ENCODE measurements around the gene GUCY2C. TPM values are rescaled to one million over a fixed set of nuclear protein-coding genes. Genes with fewer than 3 reads are reported as not detected.
A peak's percentile ranks its signal among the peaks of the same experiment; 100 is the strongest.

Gene GUCY2C
- total and polyA plus RNA-seq, 3 experiments from 2014 or later = not detected

DNA sequence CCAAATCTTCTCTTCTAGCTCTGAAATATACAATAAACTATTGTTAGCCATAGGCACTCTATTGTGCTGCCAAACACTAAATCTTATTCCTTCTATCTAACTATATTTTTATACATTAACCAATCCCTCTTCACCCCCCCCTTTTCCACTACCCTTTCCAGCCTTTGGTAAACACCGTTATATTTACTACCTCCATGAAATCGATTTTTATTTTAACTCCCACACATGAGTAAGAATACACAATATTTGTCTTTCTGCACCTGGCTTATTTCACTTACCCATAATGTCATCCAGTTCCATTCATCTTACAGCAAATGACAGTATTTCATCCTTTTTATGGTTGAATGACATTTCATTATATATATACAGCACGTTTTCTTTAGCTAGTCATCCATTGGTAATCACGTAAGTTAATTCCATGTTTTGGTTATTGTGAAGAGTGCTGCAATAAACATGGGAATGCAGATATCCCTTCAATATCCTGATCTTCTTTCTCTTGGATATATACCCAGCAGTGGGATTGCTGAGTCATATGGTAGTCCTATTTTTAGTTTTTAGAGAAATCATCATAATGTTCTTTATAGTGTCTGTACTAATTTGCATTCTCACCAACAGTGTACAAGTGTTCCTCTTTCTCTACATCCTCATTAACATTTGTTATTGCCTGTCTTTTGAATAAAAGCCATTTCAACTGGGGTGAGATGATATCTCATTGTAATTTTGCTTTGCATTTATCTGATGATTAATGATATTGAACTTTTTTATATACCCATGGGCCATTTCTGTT is 94.5 kb downstream of the GUCY2C start:
- H3K4me3 Mint-ChIP-seq = no peak overlapping the region
- POLR2A ChIA-PET = no interaction called here
- no peak overlapping the region for H3K27ac Mint-ChIP-seq
- H3K36me3 Mint-ChIP-seq = peaks cover 0 to 16% (median 1%) of the 10 kb centered on the region in 3 donors
- CTCF ChIA-PET = no interaction called here
- peaks cover 15 to 25% of the 10 kb centered on the region in 2 donors for H3K27me3 Mint-ChIP-seq
- H3K4me3 ChIP-seq (ENCODE audit: low read length) = no peak overlapping the region
- H3K4me1 ChIP-seq (ENCODE audit: insufficient read depth, low read length) = no peaks in the 10 kb centered on the region
- H3K9me3 ChIP-seq (ENCODE audit: low read length) = no peaks in the 10 kb centered on the region
- no peaks in the 10 kb centered on the region for H3K27me3 ChIP-seq (ENCODE audit: insufficient read depth, low read length, poor library complexity, severe bottlenecking)
- H3K4me1 Mint-ChIP-seq = no peaks in the 10 kb centered on the region
- H3K9me3 Mint-ChIP-seq = peaks cover 21 to 44% (median 37%) of the 10 kb centered on the region in 5 donors
- DNase-seq = no peak
- no peak overlapping the region for H3K27ac ChIP-seq (ENCODE audit: low read depth, low read length)
- H3K36me3 ChIP-seq (ENCODE audit: insufficient read depth, low read length) = no peaks in the 10 kb centered on the region

DNA sequence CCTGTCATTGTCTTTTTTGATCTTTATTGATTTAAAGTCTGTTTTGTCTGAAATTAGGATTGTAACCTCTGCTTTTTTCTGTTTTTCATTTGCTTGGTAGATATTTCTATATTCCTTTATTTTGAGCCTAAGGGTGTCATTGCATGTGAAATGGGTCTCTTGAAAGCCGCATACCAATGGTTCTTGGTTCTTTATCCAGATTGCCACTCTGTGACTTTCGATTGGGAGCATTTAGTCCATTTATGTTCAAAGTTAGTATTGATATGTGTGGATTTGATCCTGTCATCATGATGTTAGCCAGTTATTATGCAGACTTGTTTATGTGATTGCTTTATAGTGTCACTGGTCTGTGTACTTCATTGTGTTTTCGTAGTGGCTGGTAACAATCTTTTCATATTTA is 98.9 kb downstream of the GUCY2C start:
- Mint-ChIP-seq H3K4me1 (no peaks in the 10 kb centered on the region), H3K36me3 (no peaks in the 10 kb centered on the region), H3K27ac (no peak overlapping the region), H3K4me3 (no peak overlapping the region), H3K27me3 (peaks cover 7 to 10% of the 10 kb centered on the region in 2 donors), H3K9me3 (peaks cover 9 to 19% (median 15%) of the 10 kb centered on the region in 5 donors)
- no peak for DNase-seq
- H3K4me3 ChIP-seq (ENCODE audit: low read length) = no peak overlapping the region
- no peaks in the 10 kb centered on the region for H3K36me3 ChIP-seq (ENCODE audit: insufficient read depth, low read length)
- CTCF ChIA-PET = no interaction called here
- no peaks in the 10 kb centered on the region for H3K4me1 ChIP-seq (ENCODE audit: insufficient read depth, low read length)
- no peaks in the 10 kb centered on the region for H3K27me3 ChIP-seq (ENCODE audit: insufficient read depth, low read length, poor library complexity, severe bottlenecking)
- H3K27ac ChIP-seq (ENCODE audit: low read depth, low read length) = no peak overlapping the region
- POLR2A ChIA-PET = no interaction called here
- H3K9me3 ChIP-seq (ENCODE audit: low read length) = no peaks in the 10 kb centered on the region

DNA sequence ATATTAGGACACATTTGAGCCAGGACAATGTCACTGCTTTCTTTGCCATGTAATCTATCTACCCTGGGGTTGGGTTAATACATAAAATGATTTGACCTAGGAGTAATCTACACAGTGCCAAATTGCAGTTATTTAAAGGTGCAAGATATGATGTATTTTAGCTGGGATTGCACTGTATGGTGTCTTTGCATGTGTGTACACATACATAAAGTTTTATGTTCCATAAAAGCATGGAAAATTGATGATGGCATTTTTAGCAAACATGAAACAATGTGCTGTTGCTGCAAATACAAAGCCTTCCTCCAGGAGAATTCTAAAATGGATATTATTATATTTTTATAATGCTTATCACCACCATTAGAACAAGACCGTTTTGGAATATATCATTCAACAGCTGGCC is 104.7 kb downstream of the GUCY2C start:
- peaks cover 0 to 5% (median 1%) of the 10 kb centered on the region in 5 donors for H3K9me3 Mint-ChIP-seq
- H3K36me3 Mint-ChIP-seq = no peaks in the 10 kb centered on the region
- DNase-seq = no peak
- Histone ChIP-seq H3K27ac (ENCODE audit: low read depth, low read length) (no peak overlapping the region), H3K9me3 (ENCODE audit: low read length) (no peaks in the 10 kb centered on the region), H3K4me3 (ENCODE audit: low read length) (no peak overlapping the region), H3K27me3 (ENCODE audit: insufficient read depth, low read length, poor library complexity, severe bottlenecking) (no peaks in the 10 kb centered on the region), H3K36me3 (ENCODE audit: insufficient read depth, low read length) (no peaks in the 10 kb centered on the region), H3K4me1 (ENCODE audit: insufficient read depth, low read length) (no peaks in the 10 kb centered on the region)
- no peaks in the 10 kb centered on the region for H3K4me1 Mint-ChIP-seq
- ChIA-PET CTCF (no interaction called here), POLR2A (no interaction called here)
- H3K27ac Mint-ChIP-seq = no peak overlapping the region
- H3K4me3 Mint-ChIP-seq = no peak overlapping the region
- H3K27me3 Mint-ChIP-seq = no peaks in the 10 kb centered on the region

DNA sequence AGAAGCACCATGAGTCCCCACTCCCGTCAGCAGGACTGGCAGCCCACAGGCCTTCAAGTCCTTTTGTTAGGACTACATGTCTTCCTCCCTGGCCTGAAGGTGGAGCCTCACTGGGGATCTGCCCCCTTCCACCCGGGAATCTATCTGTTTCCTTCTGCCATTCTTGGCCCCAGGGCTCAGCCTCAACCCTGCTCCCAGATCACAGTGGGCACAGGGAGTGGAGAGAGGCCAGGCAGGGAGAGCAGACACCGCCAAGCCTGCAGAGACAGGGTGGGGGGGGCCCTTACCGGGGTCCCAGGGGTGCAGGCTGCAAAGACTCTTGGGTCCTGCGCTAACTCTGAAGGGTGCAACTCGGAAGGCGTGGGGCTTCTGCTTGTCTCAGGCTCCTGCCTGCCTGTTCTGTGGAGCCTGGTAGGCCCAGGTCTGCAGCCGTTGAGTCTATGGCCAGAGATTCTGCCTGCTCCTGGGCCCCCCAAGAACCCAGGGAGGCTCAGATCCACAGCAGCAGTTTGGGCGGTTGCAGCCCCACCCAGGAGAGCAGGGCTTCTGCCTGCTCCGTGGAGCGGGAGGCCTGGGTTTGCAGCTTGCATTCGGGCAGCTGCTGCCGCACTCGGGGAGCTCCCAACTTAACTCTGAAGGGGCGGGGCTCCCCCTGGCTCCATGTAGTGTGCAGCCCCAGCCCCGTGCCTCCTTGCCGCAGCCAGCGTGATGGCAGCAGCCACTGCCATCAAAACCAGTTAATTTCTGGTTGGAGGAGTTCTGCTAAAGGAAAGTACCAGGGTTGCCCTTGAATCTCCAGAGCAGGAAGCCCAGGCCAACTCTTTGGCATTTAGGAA is 107.0 kb downstream of the GUCY2C start:
- Histone ChIP-seq H3K4me1 (ENCODE audit: insufficient read depth, low read length) (no peaks in the 10 kb centered on the region), H3K36me3 (ENCODE audit: insufficient read depth, low read length) (no peaks in the 10 kb centered on the region), H3K27ac (ENCODE audit: low read depth, low read length) (no peak overlapping the region), H3K9me3 (ENCODE audit: low read length) (no peaks in the 10 kb centered on the region), H3K4me3 (ENCODE audit: low read length) (no peak overlapping the region), H3K27me3 (ENCODE audit: insufficient read depth, low read length, poor library complexity, severe bottlenecking) (no peaks in the 10 kb centered on the region)
- ChIA-PET CTCF (no interaction called here), POLR2A (no interaction called here)
- Mint-ChIP-seq H3K27me3 (no peaks in the 10 kb centered on the region), H3K27ac (no peak overlapping the region), H3K4me1 (no peaks in the 10 kb centered on the region), H3K4me3 (no peak overlapping the region), H3K9me3 (peaks cover 0 to 3% (median 0%) of the 10 kb centered on the region in 5 donors), H3K36me3 (no peaks in the 10 kb centered on the region)
- no peak for DNase-seq

DNA sequence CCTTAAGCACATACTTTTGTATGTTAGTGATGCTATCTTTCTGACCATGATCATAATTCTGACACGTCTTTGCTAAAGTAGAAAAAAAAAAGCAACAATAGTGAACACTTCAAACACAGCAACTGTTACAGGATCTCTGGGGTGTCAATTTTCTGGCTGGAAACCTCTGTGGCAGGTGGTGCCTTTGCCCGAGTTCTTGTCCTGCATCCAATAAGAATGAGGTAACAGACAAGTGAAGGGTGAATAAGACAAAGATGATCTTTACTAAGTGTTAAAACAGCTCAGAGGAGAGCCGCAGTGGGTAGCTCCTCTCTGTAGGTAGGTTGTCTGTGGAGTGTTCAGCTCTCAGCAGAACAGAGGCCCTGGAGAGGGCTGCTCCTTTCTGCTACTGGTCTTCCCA is 107.8 kb downstream of the GUCY2C start:
- no peak overlapping the region for H3K27ac ChIP-seq (ENCODE audit: low read depth, low read length)
- CTCF ChIA-PET = no interaction called here
- H3K36me3 ChIP-seq (ENCODE audit: insufficient read depth, low read length) = no peaks in the 10 kb centered on the region
- Mint-ChIP-seq H3K4me1 (no peaks in the 10 kb centered on the region), H3K27me3 (no peaks in the 10 kb centered on the region), H3K27ac (peak overlapping the region in 1 of 8 donors; percentile 1), H3K36me3 (no peaks in the 10 kb centered on the region), H3K4me3 (no peak overlapping the region), H3K9me3 (peaks cover 0 to 3% (median 0%) of the 10 kb centered on the region in 5 donors)
- no peak overlapping the region for H3K4me3 ChIP-seq (ENCODE audit: low read length)
- H3K27me3 ChIP-seq (ENCODE audit: insufficient read depth, low read length, poor library complexity, severe bottlenecking) = no peaks in the 10 kb centered on the region
- no peaks in the 10 kb centered on the region for H3K9me3 ChIP-seq (ENCODE audit: low read length)
- POLR2A ChIA-PET = no interaction called here
- DNase-seq = no peak
- H3K4me1 ChIP-seq (ENCODE audit: insufficient read depth, low read length) = no peaks in the 10 kb centered on the region

DNA sequence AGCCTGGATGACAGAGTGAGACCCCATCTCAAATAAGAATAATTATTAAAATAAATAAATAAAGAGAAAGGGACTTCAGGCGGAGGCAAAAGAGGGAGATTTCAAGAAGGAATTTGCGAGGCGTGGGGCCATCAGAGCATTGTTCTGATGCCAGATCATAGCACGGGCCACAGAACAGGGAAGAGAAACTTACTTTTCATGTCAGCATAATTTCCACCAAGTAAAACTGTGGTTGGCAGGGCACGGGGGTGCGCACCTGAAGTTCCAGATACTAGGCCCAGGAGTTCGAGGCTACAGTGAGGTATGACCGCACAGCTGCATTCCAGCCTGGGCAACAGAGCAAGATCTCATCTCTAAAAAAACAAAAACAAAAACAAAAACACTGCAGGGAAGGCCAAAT is 117.8 kb downstream of the GUCY2C start:
- Mint-ChIP-seq H3K36me3 (no peaks in the 10 kb centered on the region), H3K27ac (peak overlapping the region in 1 of 8 donors; percentile 24), H3K9me3 (no peaks in the 10 kb centered on the region), H3K4me1 (peaks cover 19 to 23% (median 22%) of the 10 kb centered on the region in 3 donors), H3K27me3 (peaks cover 3 to 7% of the 10 kb centered on the region in 2 donors), H3K4me3 (no peak overlapping the region)
- ChIA-PET CTCF (no interaction called here), POLR2A (no interaction called here)
- Histone ChIP-seq H3K9me3 (ENCODE audit: low read length) (no peaks in the 10 kb centered on the region), H3K4me1 (ENCODE audit: insufficient read depth, low read length) (peaks cover 5% of the 10 kb centered on the region), H3K4me3 (ENCODE audit: low read length) (no peak overlapping the region), H3K27ac (ENCODE audit: low read depth, low read length) (no peak overlapping the region), H3K36me3 (ENCODE audit: insufficient read depth, low read length) (no peaks in the 10 kb centered on the region), H3K27me3 (ENCODE audit: insufficient read depth, low read length, poor library complexity, severe bottlenecking) (no peaks in the 10 kb centered on the region)
- no peak for DNase-seq

DNA sequence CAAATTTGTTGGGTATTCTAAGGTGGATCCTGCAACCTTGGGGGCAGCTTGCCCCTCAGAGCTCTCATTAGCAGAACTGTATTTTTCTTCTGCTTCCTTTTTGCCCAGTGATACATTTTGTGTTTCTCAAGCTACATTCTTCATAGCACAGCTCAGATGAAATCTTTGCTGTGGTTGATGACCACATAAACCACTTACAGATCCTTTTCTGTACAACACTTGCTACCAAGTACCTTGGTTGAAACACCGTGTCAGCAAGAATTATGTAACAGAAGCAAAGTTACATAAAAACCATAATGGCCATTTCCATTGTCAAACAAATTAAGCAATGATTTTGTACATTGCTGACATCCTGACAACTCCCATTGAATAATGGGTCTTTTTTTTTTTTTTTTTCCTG is 119.1 kb downstream of the GUCY2C start:
- ChIA-PET POLR2A (no interaction called here), CTCF (no interaction called here)

DNA sequence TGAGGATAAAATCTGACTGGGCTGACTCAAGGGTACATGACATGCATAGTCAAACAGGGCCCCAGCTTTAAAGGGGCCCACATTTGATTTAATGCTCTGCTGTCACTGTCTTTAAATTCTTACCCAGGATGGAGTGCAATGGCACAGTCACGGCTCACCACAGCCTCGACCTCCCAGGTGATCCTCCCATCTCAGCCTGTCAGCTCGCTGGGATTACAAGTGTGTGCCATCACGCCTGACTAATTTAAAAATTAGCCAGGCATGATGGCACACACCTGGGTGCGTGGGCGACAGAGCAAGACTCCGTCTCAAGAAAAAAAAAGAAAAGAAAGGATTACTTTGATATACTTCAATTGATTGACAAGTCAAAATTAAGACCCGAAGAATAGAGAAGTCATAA is 119.5 kb downstream of the GUCY2C start:
- H3K27me3 Mint-ChIP-seq = peaks cover under 1 to 20% of the 10 kb centered on the region in 2 donors
- peak in 1 of 5 donors; percentile 3 for DNase-seq
- Histone ChIP-seq H3K27ac (ENCODE audit: low read depth, low read length) (no peak overlapping the region), H3K9me3 (ENCODE audit: low read length) (no peaks in the 10 kb centered on the region), H3K4me3 (ENCODE audit: low read length) (no peak overlapping the region), H3K27me3 (ENCODE audit: insufficient read depth, low read length, poor library complexity, severe bottlenecking) (peaks cover 4% of the 10 kb centered on the region), H3K4me1 (ENCODE audit: insufficient read depth, low read length) (peaks cover 5% of the 10 kb centered on the region), H3K36me3 (ENCODE audit: insufficient read depth, low read length) (no peaks in the 10 kb centered on the region)
- ChIA-PET CTCF (no interaction called here), POLR2A (no interaction called here)
- no peaks in the 10 kb centered on the region for H3K9me3 Mint-ChIP-seq
- H3K4me1 Mint-ChIP-seq = peaks cover 19 to 23% (median 22%) of the 10 kb centered on the region in 3 donors
- H3K4me3 Mint-ChIP-seq = peak overlapping the region in 6 of 7 donors; percentile 8 to 61 (median 41)
- H3K27ac Mint-ChIP-seq = peak overlapping the region in 2 of 8 donors; percentile 5 to 15
- H3K36me3 Mint-ChIP-seq = no peaks in the 10 kb centered on the region

More for the DNA sequence above, 119.1 kb downstream of the GUCY2C start:
- Mint-ChIP-seq H3K4me3 (peak overlapping the region in 5 of 7 donors; percentile 8 to 61 (median 49)), H3K9me3 (no peaks in the 10 kb centered on the region), H3K4me1 (peaks cover 19 to 23% (median 22%) of the 10 kb centered on the region in 3 donors), H3K36me3 (no peaks in the 10 kb centered on the region), H3K27me3 (peaks cover 3 to 15% of the 10 kb centered on the region in 2 donors), H3K27ac (peak overlapping the region in 3 of 8 donors; percentile 5 to 60 (median 15))
- Histone ChIP-seq H3K27ac (ENCODE audit: low read depth, low read length) (no peak overlapping the region), H3K4me3 (ENCODE audit: low read length) (no peak overlapping the region), H3K9me3 (ENCODE audit: low read length) (no peaks in the 10 kb centered on the region), H3K4me1 (ENCODE audit: insufficient read depth, low read length) (peaks cover 5% of the 10 kb centered on the region), H3K27me3 (ENCODE audit: insufficient read depth, low read length, poor library complexity, severe bottlenecking) (no peaks in the 10 kb centered on the region), H3K36me3 (ENCODE audit: insufficient read depth, low read length) (no peaks in the 10 kb centered on the region)
- peak in 2 of 5 donors; percentile 59 to 69 for DNase-seq
